ENCODE results near the gene SDK2. TPM values are rescaled to one million over a fixed set of nuclear protein-coding genes. Genes with fewer than 3 reads are reported as not detected.

Gene SDK2
- total RNA-seq, 2 experiments from 2014 or later: 0.09 to 3.7 TPM

DNA sequence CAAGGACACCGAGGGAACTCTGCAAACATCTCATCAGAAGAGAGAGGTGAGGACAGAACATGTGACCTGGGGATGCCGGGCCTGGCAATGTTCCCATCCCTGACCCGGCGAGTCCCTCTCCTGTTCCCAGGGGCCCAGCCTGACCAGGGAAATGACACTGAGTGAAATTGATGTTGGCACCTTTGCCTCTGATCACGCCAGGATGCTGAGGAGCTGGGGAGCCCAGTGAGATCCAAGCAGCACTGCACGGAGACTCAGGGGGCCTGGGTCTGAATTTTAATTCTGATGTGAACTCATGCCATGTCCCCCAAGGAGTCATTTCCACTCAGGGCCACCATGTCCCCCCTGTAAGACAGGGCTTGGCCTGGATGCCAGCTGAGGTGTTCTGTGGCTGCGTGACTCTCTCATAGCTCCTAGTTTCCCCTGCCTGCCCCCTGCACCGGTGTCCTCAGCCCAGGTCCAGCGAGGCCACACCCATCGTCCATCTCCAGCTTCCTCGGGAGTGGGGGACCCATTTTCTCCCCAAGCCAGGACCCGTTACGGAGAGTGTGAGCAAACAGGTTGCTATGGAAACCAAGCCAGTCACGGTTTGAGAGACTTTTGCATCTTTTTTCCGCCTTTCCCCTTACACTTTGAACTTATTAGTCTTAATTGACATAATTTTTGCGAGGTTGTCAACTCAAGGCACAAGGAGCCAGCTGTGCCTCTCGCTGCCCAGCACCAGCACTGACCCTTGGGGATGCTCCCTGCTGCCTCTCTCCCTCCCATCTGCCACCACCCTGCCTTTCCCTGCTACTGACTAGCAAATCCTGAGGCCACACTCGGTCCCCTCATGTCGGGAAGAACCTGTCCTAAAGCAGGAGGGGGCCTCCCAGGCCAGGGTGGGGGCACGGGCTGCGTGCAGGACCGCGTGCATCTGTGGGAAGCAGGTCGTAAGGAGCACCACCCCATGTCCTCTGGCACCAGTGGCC is 150.0 kb downstream of the SDK2 start:
- CTCF ChIA-PET: no interaction called here
- no peaks in the 10 kb centered on the region for H3K4me1 Mint-ChIP-seq
- no peaks in the 10 kb centered on the region for H3K36me3 Mint-ChIP-seq

GRCh38 chr17:73492821-73493814 is 151.1 kb downstream of the SDK2 start:
- Mint-ChIP-seq H3K9me3 (ENCODE audit: low read depth) (no peaks in the 10 kb centered on the region), H3K27ac (no peak overlapping the region), H3K4me3 (no peak overlapping the region), H3K36me3 (no peaks in the 10 kb centered on the region), H3K27me3 (no peaks in the 10 kb centered on the region), H3K4me1 (no peaks in the 10 kb centered on the region)
- DNase-seq (no peak), ATAC-seq (no peak)
- CTCF ChIA-PET: no interaction called here

More for the DNA sequence above, 150.0 kb downstream of the SDK2 start:
- Mint-ChIP-seq H3K9me3 (ENCODE audit: low read depth) (no peaks in the 10 kb centered on the region), H3K27ac (no peak overlapping the region), H3K4me3 (no peak overlapping the region), H3K27me3 (no peaks in the 10 kb centered on the region)
- ATAC-seq (no peak), DNase-seq (no peak)

- CTCF ChIA-PET: no interaction called here
- no peaks in the 10 kb centered on the region for H3K36me3 Mint-ChIP-seq
Measured at GRCh38 chr17:73492125-73492820, 152.0 kb downstream of the SDK2 start.

GRCh38 chr17:73491648-73492047 is 152.6 kb downstream of the SDK2 start:
- ATAC-seq: no peak
- no peaks in the 10 kb centered on the region for H3K27me3 Mint-ChIP-seq

More at GRCh38 chr17:73492125-73492820, 152.0 kb downstream of the SDK2 start:
- H3K27ac Mint-ChIP-seq: no peak overlapping the region
- no peaks in the 10 kb centered on the region for H3K9me3 Mint-ChIP-seq (ENCODE audit: low read depth)
- ATAC-seq: no peak
- H3K4me3 Mint-ChIP-seq: no peak overlapping the region
- no peaks in the 10 kb centered on the region for H3K27me3 Mint-ChIP-seq
- no peaks in the 10 kb centered on the region for H3K4me1 Mint-ChIP-seq
- no peak for DNase-seq

GRCh38 chr17:73490851-73491250 is 153.4 kb downstream of the SDK2 start:
- CTCF ChIA-PET: interaction anchor here (0.7 kb wide), 1 partner anchor 240 kb away, joined by 4 read pairs; no protein-coding TSS in a partner anchor
- ATAC-seq (no peak), DNase-seq (no peak)
- no peak overlapping the region for H3K27ac Mint-ChIP-seq
- no peaks in the 10 kb centered on the region for H3K9me3 Mint-ChIP-seq (ENCODE audit: low read depth)
- H3K4me3 Mint-ChIP-seq: no peak overlapping the region
- no peaks in the 10 kb centered on the region for H3K27me3 Mint-ChIP-seq
- H3K36me3 Mint-ChIP-seq: no peaks in the 10 kb centered on the region
- no peaks in the 10 kb centered on the region for H3K4me1 Mint-ChIP-seq

More at GRCh38 chr17:73491648-73492047, 152.6 kb downstream of the SDK2 start:
- Mint-ChIP-seq H3K36me3 (no peaks in the 10 kb centered on the region), H3K4me3 (no peak overlapping the region), H3K9me3 (ENCODE audit: low read depth) (no peaks in the 10 kb centered on the region), H3K4me1 (no peaks in the 10 kb centered on the region), H3K27ac (no peak overlapping the region)
- no peak for DNase-seq
- CTCF ChIA-PET: no interaction called here

GRCh38 chr17:73489991-73490390 is 154.3 kb downstream of the SDK2 start:
- DNase-seq (no peak), ATAC-seq (no peak)
- H3K27ac Mint-ChIP-seq: no peak overlapping the region
- no peaks in the 10 kb centered on the region for H3K4me1 Mint-ChIP-seq
- H3K27me3 Mint-ChIP-seq: no peaks in the 10 kb centered on the region
- H3K9me3 Mint-ChIP-seq (ENCODE audit: low read depth): peaks cover 1% of the 10 kb centered on the region
- H3K36me3 Mint-ChIP-seq: no peaks in the 10 kb centered on the region
- no peak overlapping the region for H3K4me3 Mint-ChIP-seq
- CTCF ChIA-PET: no interaction called here

DNA sequence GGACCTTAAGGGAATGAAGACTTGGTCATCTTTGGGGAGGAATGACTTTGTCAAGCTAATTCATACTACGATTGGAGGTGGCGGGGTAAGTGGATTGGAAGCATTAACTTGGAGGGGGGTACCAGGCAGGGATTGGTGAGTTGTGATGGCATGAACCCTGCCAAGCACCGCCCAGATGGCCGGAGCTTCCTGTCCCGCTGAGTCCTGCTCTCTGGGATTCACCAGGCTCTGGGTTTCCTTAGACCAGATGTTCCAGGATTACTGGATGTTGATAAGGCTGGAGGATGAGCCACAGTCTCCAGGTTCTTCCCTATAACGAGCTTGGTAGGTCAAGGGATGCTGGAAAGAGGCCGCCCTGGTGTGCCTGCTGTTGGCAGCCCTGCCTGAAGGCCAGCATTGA is 154.9 kb downstream of the SDK2 start:
- Mint-ChIP-seq H3K36me3 (no peaks in the 10 kb centered on the region), H3K27me3 (no peaks in the 10 kb centered on the region), H3K4me1 (no peaks in the 10 kb centered on the region), H3K9me3 (ENCODE audit: low read depth) (peaks cover 5% of the 10 kb centered on the region), H3K27ac (no peak overlapping the region), H3K4me3 (no peak overlapping the region)
- DNase-seq (no peak), ATAC-seq (no peak)
- CTCF ChIA-PET: no interaction called here

DNA sequence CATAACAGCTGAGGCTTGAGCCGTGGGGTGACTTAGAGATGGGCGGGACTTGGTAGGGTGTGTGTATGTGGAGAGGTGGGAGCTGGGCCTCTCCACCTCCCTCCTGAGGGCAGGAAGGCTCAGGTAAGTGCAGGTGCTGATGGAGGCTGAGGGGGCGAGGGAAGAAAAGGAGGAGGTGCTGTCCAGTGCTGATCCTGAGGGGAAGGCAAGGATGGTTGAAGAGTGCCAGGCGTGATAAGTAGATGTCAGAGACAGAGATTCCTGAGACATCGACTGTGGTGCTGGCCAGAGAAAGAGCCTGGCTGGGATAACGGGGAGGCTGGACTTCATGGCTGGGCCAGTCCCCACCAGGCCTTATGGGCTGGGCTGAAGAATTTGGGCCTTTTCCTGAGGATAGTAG is 159.1 kb downstream of the SDK2 start:
- H3K4me3 Mint-ChIP-seq: no peak overlapping the region
- H3K36me3 Mint-ChIP-seq: no peaks in the 10 kb centered on the region
- ATAC-seq: no peak
- H3K9me3 Mint-ChIP-seq (ENCODE audit: low read depth): peaks cover 5% of the 10 kb centered on the region
- no peak for DNase-seq
- H3K4me1 Mint-ChIP-seq: no peaks in the 10 kb centered on the region
- CTCF ChIA-PET: no interaction called here
- H3K27ac Mint-ChIP-seq: no peak overlapping the region
- H3K27me3 Mint-ChIP-seq: peaks cover 2% of the 10 kb centered on the region

DNA sequence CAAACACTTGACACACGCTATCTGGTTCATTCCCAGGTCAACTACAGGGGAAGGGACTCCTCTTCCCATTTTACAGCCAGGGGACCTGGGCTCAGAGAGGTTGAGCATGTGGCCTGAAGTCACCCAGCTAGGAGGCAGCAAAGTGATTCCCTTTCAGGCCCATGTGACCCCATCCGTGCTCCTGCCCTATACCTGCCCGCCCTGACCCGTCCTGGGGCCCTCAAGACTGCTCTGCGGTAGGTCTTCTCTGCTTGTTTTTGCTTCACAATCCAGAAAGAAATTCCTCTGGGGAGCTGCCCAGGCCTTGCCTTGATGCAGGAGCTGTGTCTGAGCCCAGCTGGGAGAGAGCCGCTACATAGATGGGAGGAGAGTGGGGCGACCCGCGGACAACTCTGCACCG is 161.4 kb downstream of the SDK2 start:
- peaks cover 5% of the 10 kb centered on the region for H3K9me3 Mint-ChIP-seq (ENCODE audit: low read depth)
- no peak overlapping the region for H3K4me3 Mint-ChIP-seq
- ATAC-seq: no peak
- H3K4me1 Mint-ChIP-seq: no peaks in the 10 kb centered on the region
- DNase-seq: no peak
- peaks cover 4% of the 10 kb centered on the region for H3K27me3 Mint-ChIP-seq
- no peak overlapping the region for H3K27ac Mint-ChIP-seq
- H3K36me3 Mint-ChIP-seq: no peaks in the 10 kb centered on the region
- CTCF ChIA-PET: no interaction called here

DNA sequence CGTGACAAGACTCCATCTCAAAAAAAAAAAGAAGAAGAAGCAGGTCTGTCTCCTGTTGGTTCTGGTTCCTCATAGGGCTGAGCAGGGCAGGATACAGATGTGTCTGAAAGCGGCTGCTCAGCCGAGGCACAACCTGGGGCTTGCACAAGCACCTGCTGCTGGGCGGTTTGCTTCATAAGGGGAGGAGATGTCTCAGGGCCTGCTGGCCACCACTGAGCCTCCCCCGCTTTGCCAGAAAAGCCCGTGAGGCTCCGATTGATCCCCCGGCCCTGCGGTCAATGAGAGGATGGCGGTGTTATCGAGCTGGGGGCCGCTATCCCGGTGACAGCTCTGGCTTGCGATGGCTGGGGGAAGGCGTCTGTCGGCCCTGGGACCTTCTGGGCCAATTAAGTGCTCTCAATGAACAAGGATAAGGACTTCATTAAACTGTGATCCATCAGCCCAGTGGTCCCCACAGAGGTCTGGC is 162.0 kb downstream of the SDK2 start:
- no peak for ATAC-seq
- Mint-ChIP-seq H3K27me3 (peaks cover 4% of the 10 kb centered on the region), H3K4me1 (no peaks in the 10 kb centered on the region), H3K9me3 (ENCODE audit: low read depth) (peaks cover 5% of the 10 kb centered on the region), H3K4me3 (no peak overlapping the region), H3K27ac (no peak overlapping the region), H3K36me3 (no peaks in the 10 kb centered on the region)
- no peak for DNase-seq
- CTCF ChIA-PET: no interaction called here

GRCh38 chr17:73481676-73482075 is 162.6 kb downstream of the SDK2 start:
- DNase-seq (no peak), ATAC-seq (no peak)
- no peaks in the 10 kb centered on the region for H3K36me3 Mint-ChIP-seq
- no peak overlapping the region for H3K4me3 Mint-ChIP-seq
- H3K27ac Mint-ChIP-seq: no peak overlapping the region
- peaks cover 4% of the 10 kb centered on the region for H3K27me3 Mint-ChIP-seq
- no peaks in the 10 kb centered on the region for H3K4me1 Mint-ChIP-seq
- CTCF ChIA-PET: no interaction called here
- peaks cover 5% of the 10 kb centered on the region for H3K9me3 Mint-ChIP-seq (ENCODE audit: low read depth)

DNA sequence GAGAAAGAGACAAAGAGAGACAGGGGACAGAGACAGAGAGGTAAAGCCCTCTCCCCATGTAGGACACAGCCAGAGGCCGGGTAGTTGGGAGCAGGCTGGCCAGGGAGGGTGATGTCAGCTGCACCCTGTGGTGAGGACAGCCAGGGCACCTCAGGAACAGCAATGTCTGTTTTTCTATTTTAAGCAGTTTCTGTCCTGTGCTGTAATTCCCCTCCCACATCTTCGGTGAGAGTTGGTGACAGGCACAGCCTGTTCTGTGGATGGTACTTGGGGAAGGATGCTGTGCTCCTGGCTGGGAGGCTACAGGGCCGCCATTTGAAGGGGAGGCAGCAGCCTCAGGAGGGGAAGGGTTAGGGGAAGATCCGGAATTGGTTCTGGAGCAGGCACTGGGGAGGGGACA is 163.5 kb downstream of the SDK2 start:
- Mint-ChIP-seq H3K36me3 (no peaks in the 10 kb centered on the region), H3K4me3 (no peak overlapping the region), H3K4me1 (no peaks in the 10 kb centered on the region), H3K9me3 (ENCODE audit: low read depth) (peaks cover 5% of the 10 kb centered on the region), H3K27me3 (peaks cover 4% of the 10 kb centered on the region), H3K27ac (no peak overlapping the region)
- CTCF ChIA-PET: no interaction called here
- DNase-seq (no peak), ATAC-seq (no peak)

Data from activated CD8-positive, alpha-beta memory T cell treated with anti-CD3 and anti-CD28 coated beads, Interleukin-2, amount 10 ng/mL, durations not matched to agents 7 days and 5 days (primary cell).